Measurements from ENCODE around the gene KCNMB1. TPM values are rescaled to one million over a fixed set of nuclear protein-coding genes. Genes with fewer than 3 reads are reported as not detected.

Gene KCNMB1
- polyA plus RNA-seq (2013, experiment 1 of 2), result 0.48 TPM
- polyA plus RNA-seq (2013, experiment 2 of 2), result 0.42 TPM

- no peak within 1 kb of the TSS for H3K18ac ChIP-seq (ENCODE audit: low read length)
- peak; percentile 37 for DNase-seq
- no peak within 1 kb of the TSS for H3K23ac ChIP-seq (ENCODE audit: low read length)
- WGBS (ENCODE audit: extremely low coverage, insufficient coverage, low lambda C conversion rate), result no CpG with 5 or more reads among the region's 15 CpGs
- peak within 1 kb of the TSS; percentile 0 for H3K56ac ChIP-seq (ENCODE audit: low read length)
- no peak within 1 kb of the TSS for H2BK15ac ChIP-seq (replicated peaks; ENCODE audit: low read depth)
- H2BK5ac ChIP-seq (ENCODE audit: low read length), result no peak within 1 kb of the TSS
- no peaks in the 10 kb centered on the region for H3K4me1 ChIP-seq (ENCODE audit: control insufficient read depth, low read depth, low read length)
- no peak within 1 kb of the TSS for H3K4ac ChIP-seq (ENCODE audit: low read depth, low read length)
- no peak within 1 kb of the TSS for H2BK120ac ChIP-seq (ENCODE audit: low read depth, low read length)
- no peaks in the 10 kb centered on the region for H3K79me1 ChIP-seq (ENCODE audit: low read length)
- H3K27me3 ChIP-seq (ENCODE audit: insufficient read depth, low read length, poor library complexity), result no peaks in the 10 kb centered on the region
- no peak within 1 kb of the TSS for H4K5ac ChIP-seq (ENCODE audit: low read length)
- H4K8ac ChIP-seq (ENCODE audit: low read depth, low read length), result no peak within 1 kb of the TSS
- H3K27ac ChIP-seq (ENCODE audit: low read depth, low read length), result no peak within 1 kb of the TSS
- no peak within 1 kb of the TSS for H3K9ac ChIP-seq (ENCODE audit: low read length)
- H3K36me3 ChIP-seq (ENCODE audit: control insufficient read depth, insufficient read depth, low read length), result no peaks in the 10 kb centered on the region
- no peak within 1 kb of the TSS for H3K4me3 ChIP-seq (ENCODE audit: low read length)
- no peak within 1 kb of the TSS for H2AK5ac ChIP-seq (ENCODE audit: low read length)
- H3K4me2 ChIP-seq (ENCODE audit: low read length), result no peak within 1 kb of the TSS
- no peaks in the 10 kb centered on the region for H3K79me2 ChIP-seq (ENCODE audit: control insufficient read depth, insufficient read depth, low read length)
Measured at GRCh38 chr5:170388818-170389549, at the start of gene KCNMB1. Gene KCNMB1, minus strand, starts transcription at chr5:170389367. Its CDS starts 3,920 bp downstream, at chr5:170385447.

GRCh38 chr5:170438581-170438980, 49.4 kb upstream of the KCNMB1 start:
- Histone ChIP-seq H3K27me3 (ENCODE audit: insufficient read depth, low read length, poor library complexity) (no peaks in the 10 kb centered on the region), H4K8ac (ENCODE audit: low read depth, low read length) (no peak overlapping the region), H3K4me3 (ENCODE audit: low read length) (no peak overlapping the region), H2BK5ac (ENCODE audit: low read length) (no peak overlapping the region), H2BK120ac (ENCODE audit: low read depth, low read length) (no peak overlapping the region), H4K5ac (ENCODE audit: low read length) (no peak overlapping the region), H3K27ac (ENCODE audit: low read depth, low read length) (no peak overlapping the region), H3K9ac (ENCODE audit: low read length) (no peak overlapping the region), H3K23ac (ENCODE audit: low read length) (no peak overlapping the region), H3K18ac (ENCODE audit: low read length) (no peak overlapping the region), H3K79me2 (ENCODE audit: control insufficient read depth, insufficient read depth, low read length) (no peaks in the 10 kb centered on the region), H3K79me1 (ENCODE audit: low read length) (no peaks in the 10 kb centered on the region), H3K36me3 (ENCODE audit: control insufficient read depth, insufficient read depth, low read length) (no peaks in the 10 kb centered on the region), H3K4me2 (ENCODE audit: low read length) (no peak overlapping the region), H2AK5ac (ENCODE audit: low read length) (no peak overlapping the region), H3K4me1 (ENCODE audit: control insufficient read depth, low read depth, low read length) (peaks cover 3% of the 10 kb centered on the region), H3K56ac (ENCODE audit: low read length) (no peak overlapping the region), H3K4ac (ENCODE audit: low read depth, low read length) (no peak overlapping the region), H2BK15ac (replicated peaks; ENCODE audit: low read depth) (no peak overlapping the region)
- WGBS (ENCODE audit: extremely low coverage, insufficient coverage, low lambda C conversion rate), result no CpG with 5 or more reads among the region's 8 CpGs
- no peak for DNase-seq

- no CpG with 5 or more reads among the region's 12 CpGs for WGBS (ENCODE audit: extremely low coverage, insufficient coverage, low lambda C conversion rate)
- Histone ChIP-seq H3K79me2 (ENCODE audit: control insufficient read depth, insufficient read depth, low read length) (no peaks in the 10 kb centered on the region), H3K27me3 (ENCODE audit: insufficient read depth, low read length, poor library complexity) (no peaks in the 10 kb centered on the region), H3K4me1 (ENCODE audit: control insufficient read depth, low read depth, low read length) (peaks cover 3% of the 10 kb centered on the region), H2BK120ac (ENCODE audit: low read depth, low read length) (no peak overlapping the region), H3K4me2 (ENCODE audit: low read length) (no peak overlapping the region), H3K4me3 (ENCODE audit: low read length) (no peak overlapping the region), H2AK5ac (ENCODE audit: low read length) (no peak overlapping the region), H3K79me1 (ENCODE audit: low read length) (no peaks in the 10 kb centered on the region), H3K9ac (ENCODE audit: low read length) (no peak overlapping the region), H3K56ac (ENCODE audit: low read length) (no peak overlapping the region), H4K8ac (ENCODE audit: low read depth, low read length) (no peak overlapping the region), H4K5ac (ENCODE audit: low read length) (no peak overlapping the region), H3K23ac (ENCODE audit: low read length) (no peak overlapping the region), H3K27ac (ENCODE audit: low read depth, low read length) (no peak overlapping the region), H3K36me3 (ENCODE audit: control insufficient read depth, insufficient read depth, low read length) (no peaks in the 10 kb centered on the region), H3K4ac (ENCODE audit: low read depth, low read length) (no peak overlapping the region), H3K18ac (ENCODE audit: low read length) (no peak overlapping the region), H2BK15ac (replicated peaks; ENCODE audit: low read depth) (no peak overlapping the region), H2BK5ac (ENCODE audit: low read length) (no peak overlapping the region)
- DNase-seq, result no peak
Measured at GRCh38 chr5:170437621-170438375, 48.6 kb upstream of the KCNMB1 start.

- Histone ChIP-seq H3K18ac (ENCODE audit: low read length) (no peak overlapping the region), H2BK120ac (ENCODE audit: low read depth, low read length) (no peak overlapping the region), H3K4me1 (ENCODE audit: control insufficient read depth, low read depth, low read length) (peaks cover 3% of the 10 kb centered on the region), H3K36me3 (ENCODE audit: control insufficient read depth, insufficient read depth, low read length) (no peaks in the 10 kb centered on the region), H3K23ac (ENCODE audit: low read length) (no peak overlapping the region), H4K8ac (ENCODE audit: low read depth, low read length) (no peak overlapping the region), H2BK5ac (ENCODE audit: low read length) (no peak overlapping the region), H3K56ac (ENCODE audit: low read length) (no peak overlapping the region), H2AK5ac (ENCODE audit: low read length) (no peak overlapping the region), H2BK15ac (replicated peaks; ENCODE audit: low read depth) (no peak overlapping the region), H3K4me2 (ENCODE audit: low read length) (no peak overlapping the region), H3K79me2 (ENCODE audit: control insufficient read depth, insufficient read depth, low read length) (no peaks in the 10 kb centered on the region), H3K27me3 (ENCODE audit: insufficient read depth, low read length, poor library complexity) (no peaks in the 10 kb centered on the region), H3K9ac (ENCODE audit: low read length) (no peak overlapping the region), H3K27ac (ENCODE audit: low read depth, low read length) (no peak overlapping the region), H3K79me1 (ENCODE audit: low read length) (no peaks in the 10 kb centered on the region), H4K5ac (ENCODE audit: low read length) (no peak overlapping the region), H3K4me3 (ENCODE audit: low read length) (no peak overlapping the region), H3K4ac (ENCODE audit: low read depth, low read length) (no peak overlapping the region)
- DNase-seq, result no peak
- no CpG with 5 or more reads among the region's 10 CpGs for WGBS (ENCODE audit: extremely low coverage, insufficient coverage, low lambda C conversion rate)
Measured at GRCh38 chr5:170436335-170436734, 47.2 kb upstream of the KCNMB1 start.

GRCh38 chr5:170434966-170435605, 45.9 kb upstream of the KCNMB1 start:
- H3K79me2 ChIP-seq (ENCODE audit: control insufficient read depth, insufficient read depth, low read length), result no peaks in the 10 kb centered on the region
- no peak overlapping the region for H2AK5ac ChIP-seq (ENCODE audit: low read length)
- H3K36me3 ChIP-seq (ENCODE audit: control insufficient read depth, insufficient read depth, low read length), result no peaks in the 10 kb centered on the region
- no peak overlapping the region for H3K56ac ChIP-seq (ENCODE audit: low read length)
- no peak overlapping the region for H3K9ac ChIP-seq (ENCODE audit: low read length)
- no peaks in the 10 kb centered on the region for H3K79me1 ChIP-seq (ENCODE audit: low read length)
- no peak overlapping the region for H3K18ac ChIP-seq (ENCODE audit: low read length)
- WGBS (ENCODE audit: extremely low coverage, insufficient coverage, low lambda C conversion rate), result no CpG with 5 or more reads among the region's 16 CpGs
- no peak overlapping the region for H4K5ac ChIP-seq (ENCODE audit: low read length)
- no peak overlapping the region for H3K4ac ChIP-seq (ENCODE audit: low read depth, low read length)
- no peak overlapping the region for H2BK120ac ChIP-seq (ENCODE audit: low read depth, low read length)
- no peak overlapping the region for H3K4me2 ChIP-seq (ENCODE audit: low read length)
- H2BK5ac ChIP-seq (ENCODE audit: low read length), result no peak overlapping the region
- no peaks in the 10 kb centered on the region for H3K27me3 ChIP-seq (ENCODE audit: insufficient read depth, low read length, poor library complexity)
- H3K27ac ChIP-seq (ENCODE audit: low read depth, low read length), result no peak overlapping the region
- H3K4me1 ChIP-seq (ENCODE audit: control insufficient read depth, low read depth, low read length), result no peaks in the 10 kb centered on the region
- H3K4me3 ChIP-seq (ENCODE audit: low read length), result no peak overlapping the region
- H4K8ac ChIP-seq (ENCODE audit: low read depth, low read length), result no peak overlapping the region
- DNase-seq, result peak; percentile 61
- no peak overlapping the region for H2BK15ac ChIP-seq (replicated peaks; ENCODE audit: low read depth)
- no peak overlapping the region for H3K23ac ChIP-seq (ENCODE audit: low read length)

Data from mesendoderm (in vitro differentiated cells).